Frontal cortex (tissue), 4 donors: ENCODE data around the gene CEACAM20. TPM values are rescaled to one million over a fixed set of nuclear protein-coding genes. Genes with fewer than 3 reads are reported as not detected.
"Not testable (repeated sequence)": the region's sequence is repeated elsewhere in the genome, so short reads cannot be mapped to it uniquely, and the experiment has no call there.

Experiments used
- DNase-seq, 2 donors: peaks; one replicate each; pipeline ENCODE4 v3.0.0; 2012; ENCODE audit warnings: low spot score in 2 of 2
- FAIRE-seq: peaks from 2 replicates; lab custom pipeline; 2012; peaks lifted over from hg19 to GRCh38; lab: Jason Lieb, UNC
- total RNA-seq: library from RNA; depleted of rRNA; stranded (reverse); fragments of >200 nt; gene quantifications from one replicate; pipeline ENCODE4 v1.2.3, GENCODE V29; 2014
- donor health status: control.
- donor health status: control.
- donor health status: control.

The CEACAM20 gene
- total RNA-seq, 1 donor from 2014 or later, result not detected

DNA sequence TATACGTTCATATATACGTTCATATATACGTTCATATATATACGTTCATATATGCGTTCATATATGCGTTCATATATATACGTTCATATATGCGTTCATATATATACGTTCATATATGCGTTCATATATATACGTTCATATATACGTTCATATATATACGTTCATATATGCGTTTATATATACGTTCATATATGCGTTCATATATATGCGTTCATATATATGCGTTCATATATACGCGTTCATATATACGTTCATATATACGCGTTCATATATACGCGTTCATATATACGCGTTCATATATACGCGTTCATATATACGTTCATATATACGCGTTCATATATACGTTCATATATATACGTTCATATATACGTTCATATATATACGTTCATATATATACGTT, 21.5 kb upstream of the CEACAM20 start:
- DNase-seq, FAIRE-seq: not testable (repeated sequence)

DNA sequence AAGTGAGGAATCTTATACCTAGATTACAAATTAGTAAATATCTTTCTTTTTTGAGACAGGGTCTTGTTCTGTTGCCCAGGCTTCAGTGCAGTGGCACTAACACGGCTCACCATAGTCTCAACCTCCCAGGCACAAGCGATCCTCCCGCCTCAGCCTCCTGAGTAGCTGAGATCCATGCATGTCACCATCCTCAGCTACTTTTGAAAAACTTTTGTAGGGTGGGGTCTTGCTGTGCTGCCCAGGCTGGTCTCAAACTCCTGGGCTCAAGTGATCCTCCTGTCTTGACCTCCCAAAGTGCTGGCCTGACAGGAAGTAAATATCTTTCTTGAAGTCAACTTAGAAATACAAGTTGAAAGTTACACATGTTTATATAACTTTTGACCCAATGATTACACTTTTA, 20.0 kb upstream of the CEACAM20 start:
- FAIRE-seq, result no peak
- DNase-seq, result no peak

DNA sequence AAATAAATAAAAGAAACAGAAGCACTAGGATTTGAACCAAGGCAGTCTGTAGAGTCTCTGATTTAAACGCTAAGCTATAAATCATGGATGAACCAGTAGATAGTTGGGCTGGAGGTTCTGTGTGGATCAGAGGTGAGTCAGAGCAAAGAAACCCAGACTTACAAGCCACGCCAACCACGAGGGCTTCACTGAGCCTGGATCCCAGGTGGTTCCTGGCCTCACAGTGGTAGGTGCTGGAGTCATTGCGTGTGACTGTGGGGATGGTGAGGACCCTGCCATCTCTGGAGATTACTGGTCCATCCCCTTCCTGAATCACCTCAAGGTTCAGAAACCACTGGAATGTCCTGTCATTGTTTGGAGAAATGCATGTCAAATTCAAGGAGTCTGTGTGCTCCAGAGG, 19.3 kb upstream of the CEACAM20 start:
- DNase-seq (no peak), FAIRE-seq (no peak)

DNA sequence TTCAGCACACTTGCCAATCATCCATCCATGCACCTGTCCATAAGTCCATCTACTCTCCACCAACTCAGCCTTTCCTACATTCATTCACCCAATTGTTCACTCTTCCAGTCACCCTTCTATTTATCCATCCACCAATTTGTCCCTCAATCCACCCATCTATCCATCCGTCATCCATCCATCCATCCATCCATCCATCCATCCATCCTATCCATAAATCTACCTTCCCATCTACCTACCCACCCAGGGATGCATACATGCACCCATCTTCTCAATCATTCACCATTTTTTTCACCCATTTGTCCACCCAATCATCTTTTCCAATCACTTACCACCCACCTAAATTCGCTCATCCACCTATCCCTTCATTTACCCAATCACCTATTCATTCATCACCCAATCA, 14.6 kb upstream of the CEACAM20 start:
- FAIRE-seq (no peak), DNase-seq (no peak)

DNA sequence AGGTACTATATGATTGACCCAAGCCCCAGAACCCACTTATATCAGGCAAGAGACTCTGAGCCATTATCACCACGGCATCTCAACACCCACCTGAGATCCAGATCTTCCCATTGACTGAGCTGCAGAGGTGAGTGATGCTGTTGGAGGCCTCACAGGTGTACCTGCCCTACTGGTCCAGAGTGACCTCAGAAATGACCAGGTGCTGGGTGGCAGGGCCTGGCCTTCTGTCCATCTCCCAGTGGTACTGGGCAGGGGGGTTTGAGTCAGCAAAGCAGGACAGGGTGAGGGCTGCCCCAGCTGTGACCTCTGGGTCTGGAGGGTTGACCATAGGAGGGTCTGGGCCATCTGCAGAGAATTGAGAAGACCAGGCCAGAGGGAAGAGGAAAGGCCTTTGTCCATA, 13.2 kb upstream of the CEACAM20 start:
- DNase-seq (no peak), FAIRE-seq (no peak)

DNA sequence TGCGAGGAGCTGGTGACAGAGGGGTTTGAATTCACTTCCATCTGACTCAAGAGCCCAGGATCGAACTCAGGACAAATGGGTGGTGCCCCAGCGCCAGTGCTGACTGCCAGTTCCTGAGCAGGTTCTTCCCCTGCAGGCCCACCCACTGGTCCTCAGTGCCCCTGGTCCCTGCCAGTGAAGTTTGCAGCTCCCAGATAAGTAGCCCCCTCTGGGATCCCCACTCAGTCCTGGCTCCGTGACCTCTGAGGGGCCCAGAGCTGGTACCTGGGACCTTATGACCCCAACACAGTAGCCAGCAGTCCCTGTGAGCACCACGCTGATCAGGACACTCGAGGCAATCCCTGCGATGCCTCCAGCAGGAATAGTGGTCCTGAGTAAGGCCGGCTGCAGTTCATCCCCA, 11.3 kb upstream of the CEACAM20 start:
- FAIRE-seq (no peak), DNase-seq (no peak)

DNA sequence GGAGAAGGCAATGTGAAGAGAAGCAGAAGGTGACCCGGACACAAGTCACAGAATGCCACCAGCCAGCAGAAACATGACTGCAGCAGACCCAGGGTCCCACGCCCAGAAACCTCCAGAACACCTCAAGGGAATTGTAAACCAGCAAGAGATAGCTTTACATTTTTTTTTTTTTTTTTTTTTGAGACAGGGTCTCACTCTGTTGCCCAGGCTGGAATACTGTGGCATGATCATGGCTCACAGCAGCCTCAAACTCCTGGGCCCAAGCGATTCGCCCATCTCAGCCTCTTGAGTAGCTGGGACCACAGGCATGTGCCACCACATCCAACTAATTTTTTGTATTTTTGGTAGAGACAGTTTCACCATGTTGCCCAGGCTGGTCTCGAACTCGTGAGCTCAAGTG, 10.5 kb upstream of the CEACAM20 start:
- DNase-seq (no peak), FAIRE-seq (no peak)

DNA sequence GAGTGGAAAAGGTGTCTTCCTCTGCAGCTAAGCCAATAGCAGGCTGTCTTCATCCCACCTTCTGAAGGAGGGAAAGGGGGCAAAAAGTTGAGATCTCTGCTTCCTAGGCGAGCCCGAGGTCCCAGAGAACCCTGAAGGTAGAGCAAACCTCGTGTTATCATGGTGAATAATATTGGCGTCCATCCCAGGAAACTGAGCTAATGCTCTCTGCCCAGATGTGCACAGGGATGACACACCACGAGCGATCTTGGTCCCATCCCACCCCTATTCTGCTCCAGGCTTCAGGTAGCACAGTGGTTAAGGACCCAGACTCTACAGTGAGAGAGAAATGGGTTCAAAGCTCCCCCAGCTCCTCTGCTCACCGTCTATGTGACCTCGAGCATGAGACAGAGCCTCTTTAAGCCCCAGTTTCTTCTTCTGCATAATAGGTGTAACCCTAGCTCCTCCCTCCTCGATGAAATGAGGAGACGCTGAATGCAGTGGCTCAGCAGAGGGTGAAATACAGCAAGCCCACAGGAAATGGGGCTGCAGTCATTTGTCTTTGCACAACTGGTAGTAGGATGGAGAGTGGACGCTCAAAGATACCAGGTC, 9.9 kb upstream of the CEACAM20 start:
- DNase-seq, result no peak
- FAIRE-seq, result no peak

DNA sequence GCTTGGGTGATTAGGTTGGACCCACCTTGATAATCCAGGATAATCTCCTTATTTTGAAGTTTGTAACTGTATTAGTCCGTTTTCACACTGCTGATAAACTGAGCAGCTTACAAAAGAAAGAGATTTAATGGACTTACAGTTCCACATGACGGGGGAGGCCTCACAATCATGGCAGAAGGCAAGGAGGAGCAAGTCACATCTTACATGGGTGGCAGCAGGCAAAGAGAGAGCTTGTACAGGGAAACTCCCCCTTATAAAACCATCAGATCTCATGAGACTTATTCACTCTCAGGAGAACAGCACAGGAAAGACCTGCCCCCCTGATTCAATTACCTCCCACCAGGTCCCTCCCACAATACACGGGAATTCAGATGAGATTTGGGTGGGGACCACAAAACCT, 5.9 kb upstream of the CEACAM20 start:
- not testable (repeated sequence) for DNase-seq, FAIRE-seq

DNA sequence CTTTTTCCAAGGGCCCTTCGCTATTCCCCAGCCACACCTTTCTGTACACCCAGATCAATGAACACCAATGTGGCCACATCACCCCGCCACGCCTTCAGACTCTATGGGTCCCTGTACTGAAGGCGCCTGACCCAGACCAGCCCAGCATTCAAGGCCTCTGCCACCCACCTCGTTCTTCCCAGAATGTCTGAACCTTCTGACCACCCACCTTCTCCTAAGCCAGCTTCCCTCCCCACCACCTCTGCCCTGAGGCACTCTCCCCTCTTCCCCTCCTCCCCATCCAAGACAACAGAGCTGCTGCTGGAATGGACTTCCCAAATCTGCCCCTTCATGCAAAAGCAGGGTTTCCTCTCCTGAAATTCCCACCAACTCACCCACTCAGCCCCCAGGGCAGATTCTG, 3.3 kb upstream of the CEACAM20 start:
- FAIRE-seq (no peak), DNase-seq (no peak)

DNA sequence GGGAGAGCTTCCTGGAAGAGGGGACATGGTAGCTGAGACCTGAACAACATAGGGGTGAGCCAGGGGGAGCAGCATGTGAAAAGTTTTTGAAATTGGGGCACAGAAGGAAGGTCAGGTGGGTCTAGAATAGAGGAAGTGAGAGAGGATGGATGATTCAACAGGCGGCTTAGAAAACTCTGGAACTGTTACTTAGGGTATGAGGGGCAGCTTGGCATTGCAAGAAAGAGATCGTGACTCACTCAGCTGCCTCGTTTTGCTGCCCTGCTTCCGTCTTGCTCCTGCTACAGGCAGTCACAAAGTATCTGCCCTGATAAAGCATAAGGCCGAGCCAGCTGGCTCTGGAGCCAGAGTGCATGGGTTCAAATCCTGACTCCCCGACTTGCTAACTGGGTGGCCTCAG, 1.3 kb upstream of the CEACAM20 start:
- DNase-seq (no peak), FAIRE-seq (no peak)

DNA sequence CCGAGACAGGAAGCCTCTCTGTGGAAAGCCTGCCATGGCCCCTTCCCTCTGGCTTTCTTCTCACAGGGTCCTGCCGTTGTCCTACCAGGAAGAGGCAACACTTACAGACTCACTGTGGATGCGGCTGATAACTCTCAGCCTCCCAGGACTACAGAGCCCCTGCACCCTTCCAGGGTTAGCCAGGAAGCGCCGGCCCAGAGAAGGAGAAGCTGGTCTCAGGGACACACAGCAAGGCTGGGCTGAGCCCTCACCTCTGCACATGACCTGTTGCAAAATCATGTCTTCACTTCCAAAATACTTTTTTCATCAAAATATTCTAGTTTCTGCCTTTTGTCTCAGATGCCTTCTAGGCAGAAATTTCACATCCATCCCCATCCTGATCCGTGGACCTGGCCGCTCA, 1.9 kb downstream of the CEACAM20 start:
- no peak for FAIRE-seq

DNA sequence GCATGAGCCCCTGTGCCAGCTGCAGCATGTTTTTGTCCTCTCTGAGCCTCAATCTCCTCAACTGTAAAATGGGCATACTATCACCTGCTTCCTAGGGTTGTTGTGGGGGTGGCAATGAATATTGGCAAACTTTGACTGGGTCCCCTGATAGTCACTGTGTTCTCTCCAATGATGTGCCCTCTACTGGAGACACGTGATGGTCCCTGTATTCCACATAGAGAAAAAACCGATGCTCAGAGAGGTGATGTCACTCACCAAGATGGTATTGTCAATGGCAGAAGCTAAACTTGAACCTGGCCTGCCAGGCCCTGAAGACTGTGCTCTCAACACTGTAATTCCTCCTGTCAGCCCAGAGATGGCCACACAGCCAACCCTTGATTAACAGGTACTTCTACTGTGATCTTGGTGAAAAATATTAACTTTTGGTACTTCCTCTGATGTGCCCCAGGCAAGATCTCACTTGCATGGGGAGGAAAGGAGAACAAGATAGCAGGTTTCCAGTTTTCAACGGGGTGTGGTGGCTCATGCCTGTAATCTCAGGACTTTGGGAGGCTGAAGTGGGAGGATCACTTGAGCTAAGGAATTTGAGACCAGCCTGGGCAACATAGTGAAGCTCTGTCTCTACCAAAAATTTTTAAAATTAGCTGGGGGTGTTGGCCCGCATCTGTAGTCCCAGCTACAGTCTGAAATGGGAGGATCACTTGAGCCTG, 3.6 kb downstream of the CEACAM20 start:
- no peak for FAIRE-seq
- no peak for DNase-seq

More for the DNA sequence above, 1.9 kb downstream of the CEACAM20 start:
- DNase-seq, result no peak

DNA sequence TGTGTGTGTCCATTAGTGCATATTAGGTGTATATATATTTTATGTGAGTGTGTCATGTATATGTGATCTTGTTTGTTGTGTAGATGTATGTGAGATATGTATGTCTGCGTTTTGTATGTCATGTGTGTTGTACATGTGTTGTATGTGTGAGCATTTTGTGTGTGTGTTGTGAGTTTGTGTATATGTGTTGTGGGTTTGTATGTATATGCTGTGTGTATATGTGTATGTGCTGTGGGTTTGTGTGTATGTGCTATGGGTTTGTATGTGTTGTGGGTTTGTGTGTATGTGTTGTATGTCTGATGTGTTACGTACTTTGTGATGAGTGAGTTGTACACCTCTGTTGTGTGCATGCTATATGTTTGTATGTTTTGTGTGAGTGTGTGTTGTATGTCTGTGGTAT, 8.1 kb downstream of the CEACAM20 start:
- DNase-seq (no peak), FAIRE-seq (no peak)

DNA sequence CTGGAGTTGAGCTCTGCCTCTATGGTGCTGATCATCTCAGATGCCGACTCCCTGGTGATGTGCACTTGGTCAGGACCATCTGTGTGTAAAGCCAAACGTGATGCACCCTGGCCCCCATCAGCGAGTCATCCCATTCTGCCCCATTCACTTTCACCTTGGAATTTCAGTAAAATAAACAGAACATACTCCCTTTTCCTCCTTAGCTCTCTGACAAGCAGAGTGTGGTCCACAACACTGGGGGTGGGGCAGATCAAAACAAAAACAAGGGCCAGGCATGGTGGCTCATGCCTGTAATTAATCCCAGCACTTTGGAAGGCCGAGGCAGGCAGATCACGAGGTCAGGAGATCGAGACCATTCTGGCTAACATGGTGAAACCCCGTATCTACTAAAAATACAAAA, 12.3 kb downstream of the CEACAM20 start:
- FAIRE-seq (no peak), DNase-seq (no peak)

DNA sequence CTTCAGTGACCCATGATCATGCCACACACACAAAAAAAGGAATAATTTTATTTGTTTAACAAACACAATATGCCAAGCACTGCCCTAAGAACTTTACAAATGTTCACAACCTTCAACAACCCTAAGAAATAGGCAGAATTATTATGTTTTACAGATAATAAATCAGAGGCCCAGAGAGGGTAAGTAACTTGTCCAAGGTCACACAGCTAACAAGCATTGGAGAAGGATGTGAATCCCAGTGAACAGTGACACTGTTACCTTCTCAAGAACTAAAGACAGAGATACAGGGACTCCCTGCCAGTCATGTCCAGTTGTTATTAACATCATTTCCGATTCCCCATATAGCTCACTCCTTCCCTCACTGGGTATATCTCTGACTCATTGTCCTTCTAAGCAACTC, 13.6 kb downstream of the CEACAM20 start:
- FAIRE-seq (no peak), DNase-seq (no peak)

DNA sequence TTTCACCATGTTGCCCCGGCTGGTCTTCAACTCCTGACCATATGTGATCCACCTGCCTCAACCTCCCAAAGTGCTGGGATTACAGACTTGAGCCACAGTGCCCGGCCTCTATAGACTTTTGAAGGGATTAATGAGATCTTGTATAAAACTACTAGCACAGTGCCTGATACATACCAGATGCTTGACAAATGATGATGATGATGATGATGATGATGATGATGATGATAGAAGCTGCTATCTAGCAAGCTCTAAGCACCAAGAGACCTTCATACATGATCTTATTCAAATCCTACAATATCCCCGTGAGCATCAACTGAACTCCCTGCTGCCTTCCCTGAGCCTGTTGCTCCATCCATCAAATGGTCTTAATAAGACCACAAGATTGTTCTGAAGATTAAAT, 14.4 kb downstream of the CEACAM20 start:
- FAIRE-seq (no peak), DNase-seq (no peak)

DNA sequence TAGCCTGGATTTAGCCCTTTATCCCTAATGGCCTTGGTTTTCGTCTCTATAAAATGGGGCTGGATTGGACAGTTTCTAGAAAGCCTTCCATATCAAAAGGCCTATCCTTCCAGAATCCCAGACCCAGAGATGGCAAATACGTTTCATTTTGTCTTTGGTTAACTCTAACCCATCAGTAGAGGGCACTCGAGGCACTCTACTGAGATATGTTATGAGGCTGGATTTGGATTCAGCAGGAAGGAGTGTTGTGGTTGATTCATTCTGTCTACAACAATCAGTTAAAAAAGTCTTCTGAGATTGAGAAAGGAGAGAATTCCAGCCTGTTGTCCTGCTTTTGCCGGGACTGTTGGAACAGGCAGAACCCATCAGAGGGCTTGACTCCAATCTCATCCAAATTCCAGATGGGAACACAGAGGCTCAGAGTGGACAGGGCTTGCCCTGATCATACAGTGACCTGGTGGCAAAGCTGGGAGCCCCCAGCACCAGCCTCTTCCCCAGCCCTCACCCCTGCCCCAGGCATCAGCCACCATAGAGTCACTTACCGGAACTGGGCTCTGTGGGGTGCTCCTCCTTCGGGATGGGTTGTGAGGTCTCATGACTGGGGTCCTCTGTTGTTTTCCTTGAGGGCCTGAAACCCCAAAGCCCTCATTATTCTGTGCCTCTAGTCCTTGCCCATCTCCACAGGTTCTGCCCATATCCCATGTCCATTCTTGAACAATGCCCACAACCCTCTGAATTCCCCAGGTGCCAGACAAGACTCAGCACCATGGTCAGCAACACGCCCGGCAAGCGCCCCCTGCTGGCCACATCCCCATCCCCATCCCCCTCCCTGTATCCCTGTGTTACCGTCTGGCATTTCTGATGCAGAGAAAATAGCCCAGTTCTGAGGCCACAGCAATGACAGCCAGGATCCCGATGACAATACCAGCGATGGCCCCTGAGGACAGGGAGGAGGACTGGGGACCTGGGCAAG, 16.9 kb downstream of the CEACAM20 start:
- DNase-seq (no peak), FAIRE-seq (no peak)

DNA sequence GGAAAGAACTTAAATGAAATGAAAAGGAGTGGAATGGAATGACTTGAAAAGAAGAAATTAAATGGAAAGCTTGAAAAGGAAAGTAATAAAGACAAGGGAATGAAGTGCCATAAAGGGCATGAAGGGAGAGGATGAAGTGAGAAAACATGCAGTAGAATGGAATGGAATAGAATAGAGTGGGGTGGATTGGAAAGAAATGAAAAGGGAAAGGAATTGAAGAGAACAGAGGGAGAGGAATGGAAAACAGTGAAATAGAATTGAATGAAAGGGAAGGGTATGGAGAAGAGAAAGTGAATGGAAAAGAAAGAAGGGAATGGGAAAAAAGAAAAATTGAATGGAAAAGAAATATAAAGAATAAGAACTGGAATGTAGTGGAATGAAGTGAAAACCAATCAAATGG, 20.0 kb downstream of the CEACAM20 start:
- no peak for FAIRE-seq
- DNase-seq, result no peak

DNA sequence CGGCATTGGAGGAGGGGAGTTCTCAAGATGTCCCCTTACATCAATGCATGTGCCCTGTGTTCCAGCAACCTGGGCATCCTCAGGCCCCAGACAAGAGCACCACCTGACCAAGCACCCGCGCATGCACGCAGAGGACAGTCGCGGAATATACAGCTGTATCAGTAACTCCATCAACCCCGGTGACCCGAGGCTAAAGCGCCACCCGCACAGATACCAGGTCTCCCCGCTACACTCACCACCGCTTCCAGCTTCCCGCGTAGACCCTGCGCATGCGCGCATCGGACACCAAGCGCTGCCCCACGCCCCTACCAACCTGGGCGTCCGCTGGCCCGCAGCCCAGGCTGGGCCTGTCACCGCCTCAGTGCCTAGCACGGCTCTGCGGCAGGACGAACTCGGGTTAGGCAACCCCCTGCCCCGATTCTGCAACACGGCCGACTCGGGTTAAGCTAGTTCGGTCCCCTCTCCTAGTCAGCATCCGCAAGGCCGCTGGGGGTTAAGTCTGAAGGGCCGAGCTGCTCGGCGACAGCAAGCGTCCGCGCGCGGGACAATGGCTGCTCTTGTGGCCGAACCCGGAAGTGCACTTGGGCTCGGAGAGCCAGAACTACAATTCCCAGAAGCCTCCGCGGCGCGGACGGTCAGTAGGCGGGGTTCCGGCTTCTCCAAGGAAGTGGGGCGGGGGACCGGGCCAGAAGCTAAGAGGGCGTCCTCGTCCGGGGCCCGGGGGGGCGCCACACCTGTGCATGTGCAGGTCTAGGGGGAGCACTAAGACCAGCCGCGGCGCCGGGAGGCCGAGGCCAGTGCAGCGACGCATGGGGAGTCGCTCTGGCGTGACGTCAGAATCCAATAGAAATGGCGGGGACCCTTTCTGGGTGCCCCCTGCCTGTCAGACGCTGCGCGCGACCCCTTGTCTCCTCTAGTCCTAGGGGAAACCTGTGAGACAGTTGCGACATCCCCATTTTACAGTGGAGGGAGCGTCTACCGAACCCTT, 29.2 kb downstream of the CEACAM20 start, which contains the start of gene ZNF180:
Gene ZNF180, minus strand, starts transcription at position 561 of the 988 bp plus-strand sequence. CDS start 3,188 bp downstream, outside the sequence.
- FAIRE-seq, result no peak

More for the DNA sequence above, 29.2 kb downstream of the CEACAM20 start, which contains the start of gene ZNF180:
- DNase-seq, result peak; percentile 92 to 99
